Measurements from ENCODE around the gene FLRT2.

DNA sequence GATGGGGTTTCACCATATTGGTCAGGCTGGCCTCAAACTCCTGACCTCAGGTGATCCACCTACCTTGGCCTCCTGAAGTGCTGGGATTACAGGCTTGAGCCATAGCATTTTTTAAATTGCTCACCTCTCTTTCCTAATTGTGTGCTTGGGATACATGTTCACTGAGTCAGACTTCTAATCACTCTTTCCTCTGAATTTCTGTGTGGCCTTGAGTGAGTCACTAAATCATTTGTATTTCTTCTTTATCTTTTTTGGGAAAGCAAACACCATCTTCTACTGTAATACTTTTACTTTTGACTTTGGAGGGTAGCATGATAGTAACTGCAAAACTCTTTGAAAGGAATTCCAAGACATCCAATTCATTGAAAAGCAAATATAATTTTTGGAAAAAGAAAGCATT lies 60.8 kb downstream of the FLRT2 start:
- TF ChIP-seq POLR2A (IDR thresholded peaks at IDR 0.05) (no peak), POLR2AphosphoS5 (IDR thresholded peaks at IDR 0.05) (no peak)
- TF ChIP-seq, protein P1, sequence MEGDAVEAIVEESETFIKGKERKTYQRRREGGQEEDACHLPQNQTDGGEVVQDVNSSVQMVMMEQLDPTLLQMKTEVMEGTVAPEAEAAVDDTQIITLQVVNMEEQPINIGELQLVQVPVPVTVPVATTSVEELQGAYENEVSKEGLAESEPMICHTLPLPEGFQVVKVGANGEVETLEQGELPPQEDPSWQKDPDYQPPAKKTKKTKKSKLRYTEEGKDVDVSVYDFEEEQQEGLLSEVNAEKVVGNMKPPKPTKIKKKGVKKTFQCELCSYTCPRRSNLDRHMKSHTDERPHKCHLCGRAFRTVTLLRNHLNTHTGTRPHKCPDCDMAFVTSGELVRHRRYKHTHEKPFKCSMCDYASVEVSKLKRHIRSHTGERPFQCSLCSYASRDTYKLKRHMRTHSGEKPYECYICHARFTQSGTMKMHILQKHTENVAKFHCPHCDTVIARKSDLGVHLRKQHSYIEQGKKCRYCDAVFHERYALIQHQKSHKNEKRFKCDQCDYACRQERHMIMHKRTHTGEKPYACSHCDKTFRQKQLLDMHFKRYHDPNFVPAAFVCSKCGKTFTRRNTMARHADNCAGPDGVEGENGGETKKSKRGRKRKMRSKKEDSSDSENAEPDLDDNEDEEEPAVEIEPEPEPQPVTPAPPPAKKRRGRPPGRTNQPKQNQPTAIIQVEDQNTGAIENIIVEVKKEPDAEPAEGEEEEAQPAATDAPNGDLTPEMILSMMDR (IDR thresholded peaks at IDR 0.05): no peak
